Activated T-helper 17 cell treated with anti-CD3 and anti-CD28 coated beads, Interleukin-2, amount 50 U/mL, for 72 hours (primary cell): ENCODE results near the gene DOK6. TPM values are rescaled to one million over a fixed set of nuclear protein-coding genes. Genes with fewer than 3 reads are reported as not detected.

Source experiments
- ATAC-seq: fragments of 150-1000 bp; cut with Tn5 transposase; replicated peaks from 2 replicates; pipeline ENCODE4 v1.10.0; 2021; ENCODE audit warnings: mild to moderate bottlenecking, moderate library complexity
- H3K27ac Mint-ChIP-seq: one replicate; pipeline ENCODE4 v1.8.0; 2022; ENCODE audit warnings: mixed read lengths
- H3K27me3 Mint-ChIP-seq: one replicate; pipeline ENCODE4 v1.8.0; 2022; ENCODE audit warnings: mixed read lengths
- H3K36me3 Mint-ChIP-seq: one replicate; pipeline ENCODE4 v1.8.0; 2022; ENCODE audit warnings: low read depth, mild to moderate bottlenecking, mixed read lengths
- H3K4me1 Mint-ChIP-seq: one replicate; pipeline ENCODE4 v1.8.0; 2022; ENCODE audit warnings: mixed read lengths
- H3K4me3 Mint-ChIP-seq: one replicate; pipeline ENCODE4 v1.8.0; 2022; ENCODE audit warnings: mild to moderate bottlenecking, mixed read lengths
- H3K9me3 Mint-ChIP-seq: one replicate; pipeline ENCODE4 v1.8.0; 2022; ENCODE audit warnings: mixed read lengths
- total RNA-seq, 2 donors: library from RNA; stranded (reverse); gene quantifications; one replicate each; pipeline ENCODE4 v1.2.3, GENCODE V29; 2022

DOK6 gene
- total RNA-seq, 2 donors from 2014 or later, result not detected

DNA sequence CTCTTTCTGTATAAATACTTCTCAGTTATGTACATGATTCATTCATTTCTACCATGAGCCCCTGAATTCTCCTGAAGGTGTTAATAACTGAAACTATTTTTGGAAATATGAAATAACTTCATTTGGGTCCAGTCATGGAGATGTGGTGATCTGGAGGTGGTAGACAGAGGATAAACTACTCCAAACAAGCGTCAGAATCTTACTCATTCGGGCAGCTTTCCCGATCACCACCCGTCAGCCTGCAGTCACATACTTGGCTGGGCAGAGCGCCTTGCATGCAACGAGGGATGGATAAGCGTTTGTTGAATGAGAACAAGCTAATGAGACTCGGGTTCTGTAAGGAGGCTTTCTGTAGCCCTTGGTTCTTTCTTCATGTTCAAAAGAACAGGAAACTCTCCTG lies 324.3 kb downstream of the DOK6 start:
- H3K4me3 Mint-ChIP-seq, result no peak overlapping the region
- no peaks in the 10 kb centered on the region for H3K9me3 Mint-ChIP-seq
- H3K36me3 Mint-ChIP-seq, result peaks cover 10% of the 10 kb centered on the region
- ATAC-seq, result no peak
- no peak overlapping the region for H3K27ac Mint-ChIP-seq
- no peaks in the 10 kb centered on the region for H3K27me3 Mint-ChIP-seq
- peaks cover 7% of the 10 kb centered on the region for H3K4me1 Mint-ChIP-seq

DNA sequence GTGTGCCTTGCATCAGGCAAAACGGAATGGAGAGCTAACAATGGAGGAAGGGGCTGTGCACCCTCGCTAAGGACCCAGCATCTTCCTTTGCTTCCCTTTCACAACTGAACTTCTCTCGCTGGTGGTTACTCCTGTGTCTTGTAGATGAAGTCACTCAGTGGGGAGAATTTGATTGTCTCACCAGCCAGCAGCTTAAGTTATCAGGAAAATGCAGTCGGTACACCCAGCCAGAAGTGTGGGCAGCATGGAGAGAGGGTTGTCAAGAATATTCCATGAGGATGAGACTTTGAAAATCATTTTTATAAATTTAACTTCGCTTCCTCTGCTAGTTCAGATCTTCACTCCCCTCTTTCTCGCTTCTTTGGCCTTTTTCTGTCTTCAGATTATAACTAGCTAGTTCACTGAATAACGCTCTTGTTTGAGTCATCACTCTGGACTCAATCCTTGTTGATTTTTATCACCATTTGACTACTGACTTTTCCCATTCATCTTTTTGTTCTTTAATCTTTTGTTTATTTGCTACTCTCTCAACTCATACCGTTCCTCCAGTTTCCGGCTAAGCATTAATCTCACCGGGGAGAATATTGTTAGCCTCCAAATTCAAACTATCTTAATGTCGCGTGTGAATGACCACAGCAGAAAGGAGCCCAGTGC lies 325.3 kb downstream of the DOK6 start:
- no peak for ATAC-seq
- Mint-ChIP-seq H3K4me3 (no peak overlapping the region), H3K27ac (no peak overlapping the region), H3K27me3 (no peaks in the 10 kb centered on the region), H3K36me3 (peaks cover 10% of the 10 kb centered on the region), H3K9me3 (no peaks in the 10 kb centered on the region), H3K4me1 (peaks cover 7% of the 10 kb centered on the region)

DNA sequence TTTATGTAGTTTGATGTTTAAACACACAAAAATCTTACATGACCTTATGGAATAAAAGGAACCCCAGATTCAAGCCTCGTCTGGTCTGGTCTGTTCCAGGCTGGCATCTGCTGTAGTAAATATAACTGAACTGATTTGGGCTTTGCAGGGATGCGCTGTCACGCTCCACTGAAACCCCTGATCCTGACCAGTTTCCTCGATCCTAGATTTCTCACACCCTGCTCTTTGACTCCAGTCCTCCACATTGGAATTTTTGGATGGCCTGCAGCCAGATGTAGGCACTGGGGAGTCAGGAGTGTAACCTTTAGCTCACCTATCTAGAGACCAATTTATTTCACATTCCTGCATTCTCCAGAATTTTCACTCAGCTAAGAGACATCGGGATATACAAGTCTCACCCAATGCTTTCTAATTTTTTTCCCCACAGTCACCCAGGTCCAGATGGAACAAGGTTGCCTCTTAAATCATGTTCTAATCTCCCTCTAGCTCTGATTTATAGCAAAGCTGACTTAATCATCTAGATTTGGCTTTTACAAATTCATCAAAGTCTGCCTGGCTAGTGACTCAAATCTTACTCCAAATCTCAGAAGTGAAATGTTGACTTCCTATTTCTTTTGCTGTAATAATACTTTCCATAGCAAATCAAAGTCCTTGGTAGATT lies 327.4 kb downstream of the DOK6 start:
- ATAC-seq, result no peak
- no peaks in the 10 kb centered on the region for H3K27me3 Mint-ChIP-seq
- no peak overlapping the region for H3K27ac Mint-ChIP-seq
- H3K4me3 Mint-ChIP-seq, result no peak overlapping the region
- H3K36me3 Mint-ChIP-seq, result peaks cover 10% of the 10 kb centered on the region
- H3K9me3 Mint-ChIP-seq, result no peaks in the 10 kb centered on the region
- peaks cover 7% of the 10 kb centered on the region for H3K4me1 Mint-ChIP-seq

DNA sequence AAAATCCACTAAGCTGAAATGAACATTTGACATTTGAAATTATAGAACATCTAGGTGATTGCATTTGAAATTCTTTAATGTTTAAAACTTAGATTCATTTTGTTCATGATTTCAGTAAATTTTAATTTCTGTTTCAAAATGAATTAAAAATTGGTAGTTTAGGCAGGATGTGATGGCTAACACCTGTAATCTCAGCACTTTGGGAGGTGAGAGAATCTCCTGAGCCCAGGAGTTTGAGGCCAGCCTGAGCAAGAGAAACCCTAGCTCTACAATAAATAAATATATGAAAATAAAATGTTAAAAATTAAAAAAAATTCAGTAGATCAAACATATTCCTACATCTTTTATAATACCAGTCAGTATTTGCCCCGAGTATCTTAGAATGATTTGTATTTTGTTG lies 330.0 kb downstream of the DOK6 start:
- no peak for ATAC-seq

DNA sequence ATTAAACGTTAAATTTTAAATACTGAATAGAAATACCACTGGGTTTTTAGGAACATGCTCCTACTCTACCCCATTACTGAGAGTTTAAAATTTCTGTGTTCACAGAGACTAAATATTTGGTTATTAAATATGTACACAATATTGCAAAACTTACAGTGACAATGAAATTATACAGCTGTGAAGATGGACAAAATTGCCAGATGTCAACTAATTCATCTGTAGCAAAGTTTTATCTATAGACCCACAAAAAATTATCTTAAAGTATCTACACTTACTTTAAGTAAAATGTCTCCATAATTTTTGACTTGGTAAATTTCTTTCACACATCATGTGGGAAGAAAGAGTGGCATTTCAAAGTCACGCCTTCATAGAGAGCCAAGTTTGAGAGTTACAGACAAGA lies 333.8 kb downstream of the DOK6 start:
- no peaks in the 10 kb centered on the region for H3K36me3 Mint-ChIP-seq
- H3K4me3 Mint-ChIP-seq, result no peak overlapping the region
- no peak overlapping the region for H3K27ac Mint-ChIP-seq
- no peak for ATAC-seq
- no peaks in the 10 kb centered on the region for H3K27me3 Mint-ChIP-seq
- no peaks in the 10 kb centered on the region for H3K4me1 Mint-ChIP-seq
- peaks cover 10% of the 10 kb centered on the region for H3K9me3 Mint-ChIP-seq

More for the DNA sequence above, 330.0 kb downstream of the DOK6 start:
- Mint-ChIP-seq H3K36me3 (peaks cover 10% of the 10 kb centered on the region), H3K27ac (no peak overlapping the region), H3K9me3 (peaks cover 4% of the 10 kb centered on the region), H3K4me3 (no peak overlapping the region), H3K27me3 (no peaks in the 10 kb centered on the region), H3K4me1 (peaks cover 7% of the 10 kb centered on the region)

DNA sequence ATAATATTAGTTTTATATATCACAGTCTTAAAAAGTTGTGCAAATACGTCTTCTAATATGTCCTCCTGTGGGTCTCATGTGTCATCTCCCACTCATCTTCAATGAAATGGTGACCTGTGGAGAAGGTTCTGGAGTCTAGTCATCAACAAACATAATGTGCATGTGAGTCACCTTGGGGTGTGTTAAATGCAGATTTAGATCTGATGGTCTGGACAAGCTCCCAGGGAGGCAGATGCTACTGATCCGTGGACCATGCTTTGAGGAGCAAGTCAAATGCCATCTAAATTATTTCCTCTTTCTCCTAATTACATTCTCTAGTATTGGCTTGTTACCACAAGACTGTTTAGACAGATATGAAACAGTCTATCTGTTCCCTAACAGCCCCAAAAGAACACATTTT lies 336.0 kb downstream of the DOK6 start:
- H3K4me3 Mint-ChIP-seq, result no peak overlapping the region
- peaks cover 10% of the 10 kb centered on the region for H3K9me3 Mint-ChIP-seq
- no peaks in the 10 kb centered on the region for H3K27me3 Mint-ChIP-seq
- H3K36me3 Mint-ChIP-seq, result no peaks in the 10 kb centered on the region
- no peak overlapping the region for H3K27ac Mint-ChIP-seq
- no peaks in the 10 kb centered on the region for H3K4me1 Mint-ChIP-seq
- ATAC-seq, result no peak

DNA sequence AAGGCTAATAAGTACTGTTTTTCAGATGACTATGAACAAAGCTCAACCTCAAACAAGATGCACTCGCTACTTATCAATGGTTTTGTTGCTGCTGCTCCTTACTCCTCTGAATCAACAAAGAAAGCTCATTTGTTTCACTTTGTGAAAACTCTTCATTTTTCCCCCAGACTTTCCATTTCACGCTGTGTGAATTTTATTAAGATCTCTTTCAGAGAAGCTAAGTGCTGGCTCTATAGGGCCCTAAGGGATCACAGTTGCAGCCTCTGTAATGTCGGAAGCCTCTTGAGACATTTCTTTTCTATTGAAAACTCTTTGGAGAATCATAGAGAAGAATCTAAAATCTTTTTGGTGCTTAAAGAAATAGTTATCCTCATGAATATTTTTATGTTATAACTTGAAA lies 337.2 kb downstream of the DOK6 start:
- ATAC-seq, result no peak
- no peak overlapping the region for H3K27ac Mint-ChIP-seq
- no peaks in the 10 kb centered on the region for H3K27me3 Mint-ChIP-seq
- no peaks in the 10 kb centered on the region for H3K36me3 Mint-ChIP-seq
- peaks cover 10% of the 10 kb centered on the region for H3K9me3 Mint-ChIP-seq
- no peaks in the 10 kb centered on the region for H3K4me1 Mint-ChIP-seq
- H3K4me3 Mint-ChIP-seq, result no peak overlapping the region

DNA sequence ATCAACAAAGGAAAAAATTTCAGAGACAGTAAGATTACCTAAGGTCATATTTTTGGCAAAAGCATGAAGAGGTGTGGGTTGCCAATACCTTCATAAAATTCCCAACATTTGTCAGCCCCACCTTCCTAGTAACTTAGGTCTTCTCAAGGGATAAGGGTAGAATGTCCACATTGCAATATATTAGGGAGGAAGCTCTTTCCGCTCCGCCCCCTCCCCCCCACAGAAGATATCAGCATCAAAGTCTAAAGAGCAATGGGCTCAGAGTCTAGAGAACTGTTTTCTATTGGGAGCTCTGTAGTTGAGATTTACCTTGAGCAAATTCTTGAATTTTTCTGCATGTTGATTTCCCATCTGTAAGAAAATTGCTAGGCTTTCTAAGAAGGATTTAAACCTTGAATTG lies 346.7 kb downstream of the DOK6 start:
- no peak overlapping the region for H3K4me3 Mint-ChIP-seq
- no peaks in the 10 kb centered on the region for H3K27me3 Mint-ChIP-seq
- H3K9me3 Mint-ChIP-seq, result no peaks in the 10 kb centered on the region
- H3K4me1 Mint-ChIP-seq, result no peaks in the 10 kb centered on the region
- no peak for ATAC-seq
- H3K36me3 Mint-ChIP-seq, result no peaks in the 10 kb centered on the region
- no peak overlapping the region for H3K27ac Mint-ChIP-seq

DNA sequence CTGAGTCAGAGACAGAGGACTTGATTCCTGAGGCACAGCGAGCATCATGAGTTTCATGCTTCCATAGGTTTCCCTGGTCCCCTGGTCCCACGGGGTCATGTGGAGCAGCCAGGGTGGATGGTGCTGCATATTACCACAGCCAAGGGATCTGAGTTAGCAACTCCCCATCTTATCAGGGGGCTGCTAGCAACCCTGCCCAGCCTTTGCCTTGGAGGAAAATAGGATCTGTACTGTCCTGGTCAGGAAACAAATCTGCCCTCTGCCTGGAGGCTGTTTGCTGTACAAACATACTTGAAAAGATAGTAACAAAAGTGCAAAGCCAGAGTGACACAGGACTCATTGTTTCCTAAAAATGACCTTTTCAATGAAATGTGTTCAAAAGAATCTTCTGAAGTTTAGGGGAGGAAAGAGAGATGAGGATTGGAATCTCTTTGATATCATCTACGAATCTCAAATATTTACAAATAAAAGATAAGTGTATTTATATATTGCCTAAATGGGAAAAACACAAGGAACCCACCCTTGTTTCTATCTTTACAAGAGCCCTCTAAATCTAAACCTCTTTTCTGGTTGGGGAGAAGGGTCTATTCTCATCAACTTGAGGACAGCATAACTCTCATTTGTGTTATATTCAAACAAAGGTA lies 352.2 kb downstream of the DOK6 start:
- H3K9me3 Mint-ChIP-seq, result peaks cover 14% of the 10 kb centered on the region
- H3K27me3 Mint-ChIP-seq, result no peaks in the 10 kb centered on the region
- no peak overlapping the region for H3K27ac Mint-ChIP-seq
- ATAC-seq, result no peak
- peaks cover 24% of the 10 kb centered on the region for H3K4me1 Mint-ChIP-seq
- no peak overlapping the region for H3K4me3 Mint-ChIP-seq
- H3K36me3 Mint-ChIP-seq, result peaks cover 5% of the 10 kb centered on the region

DNA sequence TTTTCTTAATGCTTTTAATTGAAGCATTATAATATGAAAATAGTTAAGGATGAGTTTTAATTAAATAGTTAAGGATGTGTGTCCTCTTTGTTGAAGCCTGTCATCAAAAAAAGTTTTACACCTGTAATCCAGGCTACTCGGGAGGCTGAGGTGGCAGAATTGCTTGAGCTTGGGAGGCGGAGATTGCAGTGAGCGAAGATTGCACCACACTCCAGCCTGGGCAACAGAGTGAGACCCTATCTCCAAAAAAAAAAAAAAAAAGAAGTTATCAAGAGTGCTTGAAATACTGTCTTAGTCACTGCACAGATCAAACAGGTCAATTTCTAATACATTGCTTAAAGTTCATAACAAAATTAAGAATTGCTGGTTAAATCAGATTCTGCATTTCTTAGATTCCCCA lies 353.4 kb downstream of the DOK6 start:
- Mint-ChIP-seq H3K36me3 (peaks cover 5% of the 10 kb centered on the region), H3K4me3 (no peak overlapping the region), H3K27ac (no peak overlapping the region), H3K9me3 (peaks cover 14% of the 10 kb centered on the region), H3K4me1 (peaks cover 24% of the 10 kb centered on the region), H3K27me3 (no peaks in the 10 kb centered on the region)
- no peak for ATAC-seq

DNA sequence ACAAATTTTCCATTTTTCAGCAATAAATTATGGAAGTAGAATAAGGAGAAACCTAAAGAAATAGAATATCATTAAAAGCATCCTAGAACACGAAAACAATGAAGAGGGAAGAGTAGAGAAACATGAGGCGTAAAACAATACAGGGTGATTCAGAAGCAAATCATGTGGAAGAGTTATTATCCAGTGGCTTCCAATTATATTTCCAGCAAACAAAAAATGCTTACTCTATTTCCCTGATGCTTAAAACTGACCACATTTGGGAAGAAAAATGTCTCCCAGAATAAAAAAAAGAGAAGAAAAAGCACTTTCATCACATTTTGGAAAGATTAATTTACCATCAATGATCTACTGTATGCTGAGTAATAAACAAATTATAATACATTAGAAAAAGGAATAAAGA lies 354.4 kb downstream of the DOK6 start:
- Mint-ChIP-seq H3K36me3 (peaks cover 5% of the 10 kb centered on the region), H3K9me3 (peaks cover 14% of the 10 kb centered on the region), H3K4me1 (peaks cover 24% of the 10 kb centered on the region), H3K4me3 (no peak overlapping the region), H3K27ac (no peak overlapping the region), H3K27me3 (no peaks in the 10 kb centered on the region)
- ATAC-seq, result no peak

DNA sequence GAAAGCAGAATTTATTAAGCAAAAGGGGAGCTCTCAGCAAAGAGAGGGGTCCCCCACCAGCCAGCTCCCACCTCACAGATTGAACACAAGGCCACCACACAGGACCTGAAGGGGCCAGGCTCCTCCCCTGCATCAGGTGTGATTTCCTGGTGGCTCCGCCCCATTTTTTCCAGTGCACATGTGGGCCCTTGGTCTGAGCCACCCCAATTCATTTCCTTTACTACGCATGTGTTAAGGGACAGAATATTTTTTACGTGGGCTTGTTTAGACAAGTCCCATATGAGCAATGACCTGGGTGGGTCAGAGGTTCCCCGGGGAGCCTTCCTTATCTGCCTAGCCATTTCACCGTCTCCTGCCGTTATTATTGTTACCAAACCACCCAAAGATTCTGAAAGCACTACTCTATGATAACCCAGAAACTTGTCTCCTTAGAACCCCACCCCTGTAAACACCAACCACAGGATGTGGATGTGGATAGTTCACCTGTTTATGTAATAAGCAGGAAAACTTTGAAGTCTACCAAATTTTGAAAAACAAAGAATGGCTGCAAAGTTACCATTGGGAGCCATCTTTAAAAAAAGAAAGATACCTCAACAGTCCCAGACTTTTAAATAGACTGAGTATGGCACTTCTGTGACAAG lies 355.3 kb downstream of the DOK6 start:
- Mint-ChIP-seq H3K27ac (peak overlapping the region; percentile 76), H3K36me3 (peaks cover 5% of the 10 kb centered on the region), H3K9me3 (peaks cover 14% of the 10 kb centered on the region), H3K4me1 (peaks cover 24% of the 10 kb centered on the region), H3K27me3 (no peaks in the 10 kb centered on the region), H3K4me3 (peak overlapping the region; percentile 27)
- ATAC-seq, result peak; percentile 16

DNA sequence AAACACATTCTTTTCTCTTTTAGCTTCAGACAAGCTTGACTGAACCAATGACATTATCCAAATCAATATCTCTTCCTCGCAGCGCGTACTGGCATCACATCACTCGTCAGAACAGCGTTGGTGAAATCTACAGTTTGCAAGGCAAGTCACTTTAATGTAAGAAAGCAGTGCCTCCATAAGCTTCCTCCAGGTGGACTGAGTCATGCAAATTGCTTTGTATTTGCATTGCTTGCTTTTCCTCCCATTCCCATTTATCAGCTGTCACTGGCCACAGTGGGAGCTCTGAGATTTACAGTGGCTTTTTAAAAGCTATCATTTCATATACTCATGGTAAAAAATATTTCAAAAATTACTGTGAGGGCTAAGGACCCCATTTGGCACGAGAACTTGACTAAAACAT lies 357.0 kb downstream of the DOK6 start:
- ATAC-seq, result no peak
- peaks cover 24% of the 10 kb centered on the region for H3K4me1 Mint-ChIP-seq
- H3K27ac Mint-ChIP-seq, result peak overlapping the region; percentile 25
- H3K27me3 Mint-ChIP-seq, result no peaks in the 10 kb centered on the region
- H3K9me3 Mint-ChIP-seq, result peaks cover 14% of the 10 kb centered on the region
- peaks cover 5% of the 10 kb centered on the region for H3K36me3 Mint-ChIP-seq
- no peak overlapping the region for H3K4me3 Mint-ChIP-seq

DNA sequence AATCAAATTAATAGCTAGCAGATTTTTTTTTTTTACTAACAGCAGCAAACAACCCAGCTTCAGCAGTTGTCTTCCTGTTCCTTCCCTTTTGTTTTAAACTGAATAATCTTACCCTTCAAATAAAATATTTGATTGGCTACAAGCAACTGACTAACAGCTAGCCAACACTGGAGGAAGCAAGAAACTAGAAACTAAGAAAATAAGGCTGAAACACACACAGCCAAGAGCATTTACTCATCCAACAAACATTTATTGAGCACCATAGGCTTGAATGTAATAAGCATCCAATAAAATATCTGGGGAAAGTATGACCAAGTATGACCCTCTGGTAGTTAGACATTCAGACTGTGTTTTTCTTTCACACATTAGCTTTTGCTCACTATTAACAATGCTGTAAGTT lies 357.8 kb downstream of the DOK6 start:
- no peak for ATAC-seq
- H3K4me3 Mint-ChIP-seq, result no peak overlapping the region
- peaks cover 5% of the 10 kb centered on the region for H3K36me3 Mint-ChIP-seq
- H3K27ac Mint-ChIP-seq, result peak overlapping the region; percentile 25
- H3K4me1 Mint-ChIP-seq, result peaks cover 24% of the 10 kb centered on the region
- peaks cover 14% of the 10 kb centered on the region for H3K9me3 Mint-ChIP-seq
- no peaks in the 10 kb centered on the region for H3K27me3 Mint-ChIP-seq

DNA sequence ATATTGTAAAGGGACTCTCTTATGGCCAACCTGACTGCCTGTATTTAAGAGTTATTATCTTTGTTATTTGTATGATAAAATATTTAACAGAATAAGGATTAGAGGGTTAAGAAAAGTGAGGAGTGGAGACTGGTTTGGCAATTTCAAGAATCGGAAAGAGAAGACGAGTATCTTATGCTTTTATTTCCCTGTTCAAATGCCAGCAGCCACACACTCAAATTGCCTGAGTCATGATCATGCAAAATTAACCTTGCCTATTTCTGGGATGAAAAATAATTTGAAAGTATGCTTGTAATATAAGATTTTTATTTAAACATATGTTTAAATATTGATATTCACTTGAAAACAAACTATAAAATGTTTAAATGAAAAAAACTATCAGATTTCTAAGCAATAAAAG lies 358.4 kb downstream of the DOK6 start:
- H3K9me3 Mint-ChIP-seq, result peaks cover 14% of the 10 kb centered on the region

More for the DNA sequence above, 358.4 kb downstream of the DOK6 start:
- Mint-ChIP-seq H3K4me1 (peaks cover 24% of the 10 kb centered on the region), H3K36me3 (peaks cover 4% of the 10 kb centered on the region), H3K27me3 (no peaks in the 10 kb centered on the region), H3K4me3 (no peak overlapping the region), H3K27ac (no peak overlapping the region)
- ATAC-seq, result no peak
